Smooth muscle cell of the brain vasculature (primary cell): ENCODE measurements around the gene AKAP14.
"Not testable (repeated sequence)": the region's sequence is repeated elsewhere in the genome, so short reads cannot be mapped to it uniquely, and the experiment has no call there.

ENCODE experiments used
- DNase-seq: peaks from one replicate; pipeline ENCODE4 v3.0.0-alpha.2; 2012; ENCODE audit warnings: low read depth, low spot score

AKAP14 gene

DNA sequence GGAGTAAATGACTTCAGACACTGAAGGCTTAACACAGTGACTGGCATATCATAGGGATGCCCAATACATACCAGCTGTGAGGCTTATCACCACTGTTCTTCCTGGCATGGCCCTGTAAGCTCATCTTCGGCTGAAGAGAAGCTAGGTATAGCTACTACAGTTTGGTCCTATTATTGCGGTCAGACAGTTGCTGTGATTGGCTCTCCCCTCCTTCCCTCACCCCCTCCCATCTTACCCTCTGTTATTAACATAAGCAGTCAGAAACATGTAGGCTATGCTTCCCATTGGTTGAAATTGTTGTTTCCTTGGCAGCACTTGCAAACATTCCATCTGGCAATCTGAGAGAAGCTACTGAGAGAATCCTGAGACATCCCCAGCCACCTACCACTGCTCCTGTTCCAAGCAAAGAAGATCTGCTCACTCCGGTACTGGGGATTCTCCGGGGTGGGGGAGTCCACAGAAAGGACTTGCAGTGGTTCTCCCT, at the start of gene AKAP14:
TSS of gene AKAP14 (plus strand) at position 51 of the 484 bp plus-strand sequence. CDS start 7,331 bp downstream, outside the sequence.
- DNase-seq: no peak

DNA sequence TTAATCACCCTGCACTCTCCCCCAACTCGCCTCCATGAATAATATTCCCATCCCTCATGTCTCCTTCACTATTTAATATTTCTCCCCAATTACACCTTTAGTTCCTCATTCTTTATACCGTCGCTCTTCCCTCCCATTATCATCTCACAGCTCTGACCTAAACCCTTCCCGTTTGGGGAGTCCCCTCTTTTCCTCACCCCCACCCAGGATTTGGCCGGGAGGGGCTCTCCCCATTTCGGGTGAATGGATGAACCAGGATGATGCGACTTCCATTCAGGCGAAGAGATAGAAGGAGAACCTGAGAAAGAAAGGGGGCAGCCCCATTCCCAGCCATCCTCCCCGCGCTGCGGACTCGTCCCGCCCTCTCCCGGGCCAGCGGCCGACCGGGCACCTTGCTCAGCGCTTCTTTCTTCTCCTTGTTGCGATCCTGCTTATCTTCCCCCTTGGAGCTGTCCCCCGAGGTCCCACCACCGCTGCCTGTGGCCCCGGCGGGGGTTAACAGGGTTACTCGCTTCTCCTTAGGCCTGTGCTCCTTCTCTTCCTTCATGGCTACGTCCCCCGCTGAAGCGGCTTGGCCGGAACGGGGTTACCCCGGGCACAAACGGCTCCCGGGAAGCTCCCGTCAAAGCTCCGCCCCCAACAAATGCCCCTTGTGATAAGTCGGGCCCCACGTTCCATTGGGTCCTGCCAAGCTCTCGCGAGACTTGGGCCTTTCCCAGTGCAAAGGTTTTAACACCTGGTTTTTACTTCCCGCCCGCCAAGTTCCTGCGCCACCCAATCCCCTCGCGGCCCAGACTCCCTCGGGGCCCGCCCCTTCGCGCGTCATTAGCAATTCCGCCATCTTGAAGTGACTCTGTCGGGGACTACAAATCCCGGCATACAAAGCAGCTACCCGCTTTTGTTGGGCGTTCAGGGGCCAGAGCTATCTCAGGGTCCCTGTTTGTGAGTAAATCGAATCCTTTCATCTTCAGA, 43.0 kb upstream of the AKAP14 start, which contains the start of gene UPF3B:
TSS of gene UPF3B (minus strand) at position 582 of the 972 bp plus-strand sequence. CDS start at position 547, 35 bp downstream.
- peak; percentile 92 for DNase-seq

DNA sequence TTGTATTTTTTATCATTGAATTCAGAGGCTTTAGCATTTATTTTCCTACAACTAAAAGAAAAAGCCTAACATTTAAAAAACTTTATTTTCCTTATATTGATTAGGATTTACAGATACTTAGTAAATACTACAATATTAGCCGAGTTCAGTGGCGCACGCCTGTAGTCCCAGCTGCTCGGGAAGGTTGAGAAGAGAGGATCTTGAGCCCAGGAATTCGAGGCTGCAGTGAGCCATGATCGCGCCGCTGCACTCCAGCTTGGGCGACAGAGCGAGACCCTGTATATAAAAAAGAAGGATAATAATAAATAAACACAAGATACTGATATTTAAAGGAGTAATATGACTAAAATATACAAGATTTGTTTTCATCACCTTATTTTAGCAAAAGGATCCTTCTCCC, 42.2 kb upstream of the AKAP14 start:
- DNase-seq: no peak

DNA sequence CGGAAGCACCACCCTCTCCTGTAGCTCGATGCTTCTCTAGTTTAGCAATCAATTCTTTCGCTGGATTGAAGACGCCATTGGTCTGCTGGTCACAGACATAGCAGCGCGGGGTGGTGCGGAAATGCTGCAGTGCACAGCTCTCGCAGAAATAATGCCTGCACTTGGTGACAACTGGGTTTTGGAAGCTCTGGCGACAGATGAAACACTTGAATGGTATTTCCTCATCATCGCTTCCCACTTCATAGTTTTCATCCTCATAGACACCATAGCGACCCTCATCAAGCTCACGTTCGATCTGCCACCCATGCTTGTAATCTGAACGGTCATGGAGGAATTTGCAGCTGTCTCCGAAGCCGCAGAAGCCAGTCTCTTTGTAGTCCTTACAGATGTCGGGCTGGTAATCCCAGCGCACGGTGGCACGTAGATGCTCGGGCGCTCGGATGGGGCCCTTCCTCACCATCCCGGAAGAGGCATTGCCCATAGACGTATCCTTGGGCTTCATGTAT, 25.0 kb upstream of the AKAP14 start:
- no peak for DNase-seq

DNA sequence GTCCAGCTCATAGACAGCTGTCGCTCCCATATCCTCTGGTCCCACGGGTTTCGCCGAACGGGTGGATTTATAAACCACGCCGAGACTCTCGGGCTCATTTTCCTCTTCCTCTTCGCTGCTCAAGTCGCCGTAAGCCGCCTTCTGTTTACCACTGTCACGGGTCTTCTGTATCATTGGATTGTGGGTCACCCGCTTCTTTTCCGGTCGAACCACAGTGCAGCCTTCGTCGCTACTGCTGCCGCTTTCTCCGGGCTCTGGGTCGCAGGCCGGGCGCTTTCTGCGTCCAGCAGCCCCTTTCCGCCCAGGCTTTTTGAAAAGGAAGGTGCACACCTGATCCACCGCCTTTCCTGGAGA, 24.5 kb upstream of the AKAP14 start:
- no peak for DNase-seq

DNA sequence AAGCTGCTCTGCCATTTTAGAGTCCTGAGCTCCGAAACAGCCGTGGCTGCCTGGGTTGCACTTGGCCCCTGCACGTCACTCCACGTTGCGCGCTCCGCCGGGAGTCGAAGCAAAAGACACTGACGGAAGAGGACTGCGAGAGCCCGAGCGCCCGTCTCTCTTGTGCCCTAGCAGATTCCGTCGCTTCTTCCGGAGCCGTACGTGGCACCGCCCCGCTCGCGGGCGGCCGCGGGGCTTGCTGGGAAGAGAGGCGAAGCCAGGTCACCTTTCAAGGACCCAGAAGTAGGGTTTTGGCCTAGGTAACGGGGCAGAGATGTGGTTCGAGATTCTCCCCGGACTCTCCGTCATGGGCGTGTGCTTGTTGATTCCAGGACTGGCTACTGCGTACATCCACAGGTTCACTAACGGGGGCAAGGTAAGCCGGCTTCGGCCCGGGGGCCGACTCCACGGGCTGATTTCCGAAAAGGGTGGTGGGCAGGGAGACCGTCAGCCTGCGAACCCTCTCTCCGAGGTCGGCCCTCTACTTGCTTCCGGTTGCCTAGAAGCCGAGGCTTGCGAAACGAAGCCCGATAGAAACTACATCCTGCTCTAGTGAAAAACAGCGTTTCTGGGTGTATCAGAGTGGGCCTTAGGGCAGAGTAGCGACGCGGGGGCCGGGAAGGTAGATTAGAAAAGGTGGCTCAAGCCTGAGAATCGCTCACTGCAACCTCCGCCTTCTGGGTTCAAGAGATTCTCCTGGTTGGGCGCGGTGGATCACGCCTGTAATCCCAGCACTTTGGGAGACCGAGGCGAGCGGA, 23.9 kb upstream of the AKAP14 start, which contains the start of the genes NDUFA1 and RNF113A:
TSS of gene NDUFA1 (plus strand) at position 234 of the 797 bp plus-strand sequence. CDS start at position 314, 80 bp downstream.
TSS of gene RNF113A (minus strand) at position 135 of the 797 bp plus-strand sequence. CDS start at position 15, 120 bp downstream.
- no peak for DNase-seq

DNA sequence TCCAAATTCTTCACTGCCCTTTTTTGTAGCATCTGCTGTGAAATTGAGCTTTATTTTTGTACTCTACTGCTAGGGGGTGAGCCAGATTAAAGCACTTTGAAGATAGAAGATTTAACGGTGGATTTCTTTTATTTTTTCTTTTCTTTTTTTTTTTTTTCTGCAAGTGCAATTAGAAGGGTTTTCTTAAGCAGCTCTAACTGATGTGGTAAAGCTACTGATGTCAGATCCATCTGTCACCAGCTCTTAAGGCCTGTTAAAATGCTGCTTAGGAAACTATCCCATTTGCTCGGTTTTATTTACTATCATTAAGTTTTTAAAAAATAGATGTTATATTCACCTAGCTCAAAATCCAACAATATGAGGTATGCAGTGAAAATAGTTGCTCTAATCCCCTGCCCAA, 17.0 kb upstream of the AKAP14 start:
- no peak for DNase-seq

DNA sequence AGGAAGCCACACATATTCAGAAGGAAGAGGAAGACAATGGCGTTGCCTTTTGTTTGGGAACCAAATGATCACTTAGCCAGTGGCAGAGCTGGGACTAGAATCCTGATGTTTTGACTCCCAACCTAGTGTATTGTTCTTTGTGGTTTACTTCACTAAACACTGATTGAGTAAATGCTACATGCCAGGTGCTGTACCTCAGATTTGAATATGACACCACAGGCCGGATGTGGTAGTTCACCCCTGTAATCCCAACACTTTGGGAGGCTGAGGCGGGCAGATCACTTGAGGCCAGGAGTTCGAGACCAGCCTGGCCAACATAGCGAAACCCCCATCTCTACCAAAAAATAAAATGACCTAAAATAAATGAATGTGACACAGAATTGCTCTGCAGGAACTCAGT, 15.6 kb upstream of the AKAP14 start:
- DNase-seq: no peak

DNA sequence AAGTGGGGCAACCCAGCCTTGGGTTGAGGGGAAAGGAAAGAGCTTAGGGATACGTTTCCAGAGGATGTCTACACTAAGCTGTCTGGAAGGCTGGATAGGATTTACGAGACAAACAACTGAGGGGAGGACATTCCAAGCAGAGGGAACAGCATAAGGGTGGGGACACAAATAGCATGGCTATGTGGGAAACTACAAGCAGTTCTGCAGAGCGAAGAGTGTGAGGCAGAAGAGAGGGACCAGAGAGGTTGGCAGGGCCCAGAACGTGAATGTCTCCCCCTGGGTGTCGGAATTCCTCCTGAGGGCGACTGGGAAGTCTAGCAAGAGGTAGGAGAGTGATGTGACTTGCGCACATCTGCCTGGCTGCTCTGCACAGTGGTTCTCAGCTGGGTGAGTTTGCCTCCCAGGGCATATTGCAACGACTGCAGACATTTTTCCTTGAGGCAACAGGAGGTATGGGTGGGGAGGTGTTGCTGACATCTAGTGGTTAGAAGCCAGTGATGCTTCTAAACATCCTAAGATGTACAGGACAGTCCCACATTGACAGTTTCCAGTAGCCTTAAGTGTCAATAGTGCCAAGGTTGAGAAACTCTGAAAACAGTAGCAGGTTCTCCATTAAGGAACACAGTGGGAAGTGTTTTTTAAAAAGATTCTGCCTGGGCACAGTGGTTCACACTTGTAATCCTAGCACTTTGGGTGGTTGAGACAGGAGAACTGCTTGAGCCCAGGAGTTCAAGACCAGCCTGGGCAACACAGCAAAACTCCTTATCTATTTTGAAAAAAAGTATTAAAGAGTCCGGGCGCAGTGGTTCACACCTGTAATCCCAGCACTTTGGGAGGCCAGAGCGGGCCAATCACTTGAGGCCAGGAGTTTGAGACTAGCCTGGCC, 14.9 kb upstream of the AKAP14 start:
- DNase-seq: no peak

DNA sequence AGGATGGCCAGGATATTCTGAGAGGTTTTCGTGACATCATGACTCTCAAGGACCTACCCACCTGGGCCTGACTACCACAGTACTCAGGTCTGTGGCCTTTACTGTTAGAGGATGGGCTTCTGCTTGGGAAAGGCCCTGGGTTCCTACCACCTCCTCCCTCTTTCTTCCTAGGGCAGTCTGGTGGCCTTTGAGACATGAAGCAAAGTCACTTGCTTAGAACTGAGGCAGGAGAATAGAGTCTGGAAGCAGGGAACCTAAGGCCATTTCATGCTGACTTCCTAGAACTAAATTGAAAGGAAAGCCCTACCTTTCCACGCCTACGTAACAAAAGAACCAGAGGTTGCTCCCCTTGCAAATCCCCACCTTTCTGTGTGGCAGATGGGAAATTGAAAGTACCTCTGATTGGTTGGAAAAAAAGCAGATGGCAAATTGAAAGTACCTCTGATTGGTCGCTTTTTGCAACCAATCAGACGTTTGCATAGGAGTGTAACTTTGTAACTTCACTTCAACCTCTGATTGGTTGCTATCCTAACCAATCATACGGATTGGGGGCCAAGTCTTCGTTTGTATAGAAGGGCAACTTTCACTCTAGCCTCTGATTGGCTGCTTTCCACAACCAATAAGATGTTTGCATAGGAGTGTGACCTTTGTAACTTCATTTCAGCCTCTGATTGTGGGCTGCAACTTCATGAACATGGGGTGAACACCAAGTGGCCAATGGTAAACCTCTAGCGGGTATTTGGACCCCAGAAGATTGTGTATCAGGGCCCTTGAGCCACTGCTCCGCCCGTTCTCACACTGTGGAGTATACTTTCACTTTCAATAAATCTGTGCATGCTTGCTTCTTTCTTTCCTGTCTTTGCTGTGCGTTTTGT, 9.9 kb upstream of the AKAP14 start:
- no peak for DNase-seq

DNA sequence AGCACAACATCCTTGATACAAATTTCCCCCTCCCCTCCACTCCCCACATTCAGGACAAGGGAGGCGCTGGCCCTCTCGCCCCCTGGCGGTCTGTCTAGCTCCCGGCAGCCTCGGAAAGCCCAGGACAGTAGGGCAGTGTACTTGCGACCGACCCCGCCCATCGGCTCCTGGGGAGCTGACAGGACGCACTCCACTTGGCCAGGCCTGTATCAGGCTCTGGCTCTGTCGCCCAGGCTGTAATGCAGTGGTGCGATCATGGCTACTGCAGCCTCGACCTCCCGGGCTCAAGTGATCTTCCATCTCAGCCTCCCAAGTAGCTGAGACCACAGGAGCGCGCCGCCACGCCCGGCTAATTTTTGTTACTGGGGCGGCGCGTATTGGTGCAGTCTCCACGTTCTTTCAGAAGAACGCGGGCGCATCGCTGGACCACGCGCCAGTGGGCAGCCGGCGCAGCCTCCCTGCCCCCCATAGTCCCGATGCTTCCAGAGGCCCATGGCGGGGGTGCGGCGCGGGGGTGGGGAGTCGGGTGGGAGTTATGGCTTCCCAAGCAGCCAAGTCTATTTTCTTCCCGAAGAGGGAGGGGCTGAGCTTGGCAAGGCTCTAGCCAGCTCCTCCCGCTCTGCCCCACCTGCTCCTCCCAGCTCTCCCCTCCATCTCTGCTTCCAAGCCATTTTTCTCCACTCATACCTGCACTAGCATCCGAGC, 7.8 kb upstream of the AKAP14 start:
- DNase-seq: no peak

DNA sequence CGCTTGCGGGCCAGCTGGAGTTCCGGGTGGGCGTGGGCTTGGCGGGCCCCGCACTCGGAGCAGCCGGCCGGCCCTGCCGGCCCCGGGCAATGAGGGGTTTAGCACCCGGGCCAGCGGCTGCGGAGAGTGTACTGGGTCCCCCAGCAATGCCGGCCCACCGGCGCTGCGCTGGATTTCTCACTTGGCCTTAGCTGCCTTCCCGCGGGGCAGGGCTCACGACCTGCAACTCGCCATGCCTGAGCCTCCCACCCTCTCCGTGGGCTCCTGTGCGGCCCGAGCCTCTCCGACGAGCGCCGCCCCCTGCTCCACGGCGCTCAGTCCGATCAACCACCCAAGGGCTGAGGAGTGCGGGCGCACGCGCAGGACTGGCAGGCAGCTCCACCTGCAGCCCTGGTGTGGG, 5.1 kb upstream of the AKAP14 start:
- DNase-seq: not testable (repeated sequence)

DNA sequence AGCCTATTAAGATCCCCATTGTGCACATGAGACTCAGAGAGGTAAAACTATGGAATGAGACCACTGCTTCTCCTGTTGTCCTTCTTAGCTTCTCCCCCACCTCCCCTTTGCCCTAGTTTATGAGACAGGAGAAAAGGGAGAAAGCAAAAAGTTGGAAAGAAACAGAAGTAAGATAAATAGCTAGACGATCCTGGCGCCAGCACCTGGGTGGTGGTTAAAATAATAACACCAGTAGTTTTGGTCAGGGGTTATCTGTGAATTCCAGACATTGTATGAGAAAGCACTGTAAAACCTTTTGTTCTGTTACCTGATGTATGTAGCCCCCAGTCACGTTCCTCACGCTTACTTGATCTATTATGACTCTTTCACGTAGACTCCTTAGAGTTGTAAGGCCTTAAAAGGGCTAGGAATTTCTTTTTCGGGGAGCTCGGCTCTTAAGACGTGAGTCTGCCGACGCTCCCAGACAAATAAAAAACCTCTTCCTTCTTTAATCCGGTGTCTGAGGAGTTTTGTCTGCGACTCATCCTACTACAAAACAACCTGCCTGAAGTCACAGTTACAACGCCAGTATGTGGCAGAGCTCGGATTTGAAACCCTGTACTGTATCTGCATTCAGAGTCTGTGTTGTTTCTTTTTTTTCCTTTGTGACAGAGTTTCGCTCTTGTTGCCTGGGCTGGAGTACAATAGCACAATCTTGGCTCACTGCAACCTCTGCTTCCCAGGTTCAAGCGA, 3.6 kb upstream of the AKAP14 start:
- not testable (repeated sequence) for DNase-seq

DNA sequence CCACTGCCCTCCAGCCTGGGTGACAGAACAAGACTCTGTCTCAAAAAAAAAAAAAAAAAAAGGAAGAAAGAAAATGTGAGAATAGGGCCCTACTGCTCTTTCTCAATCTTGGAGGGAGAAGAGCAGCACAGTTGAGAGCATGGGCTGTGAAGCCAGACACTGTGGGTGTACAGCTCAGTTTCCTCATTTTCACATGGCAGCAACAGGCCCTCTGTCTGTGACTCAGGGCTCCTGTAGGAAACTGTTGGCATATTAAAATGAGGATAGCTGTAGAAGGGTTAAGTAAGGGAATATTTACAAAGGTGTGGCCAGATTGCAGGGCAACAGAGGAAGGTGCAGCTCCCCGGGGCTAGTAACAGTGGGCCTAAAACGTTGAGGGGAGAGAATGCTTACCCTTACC, 3.4 kb downstream of the AKAP14 start:
- DNase-seq: no peak

DNA sequence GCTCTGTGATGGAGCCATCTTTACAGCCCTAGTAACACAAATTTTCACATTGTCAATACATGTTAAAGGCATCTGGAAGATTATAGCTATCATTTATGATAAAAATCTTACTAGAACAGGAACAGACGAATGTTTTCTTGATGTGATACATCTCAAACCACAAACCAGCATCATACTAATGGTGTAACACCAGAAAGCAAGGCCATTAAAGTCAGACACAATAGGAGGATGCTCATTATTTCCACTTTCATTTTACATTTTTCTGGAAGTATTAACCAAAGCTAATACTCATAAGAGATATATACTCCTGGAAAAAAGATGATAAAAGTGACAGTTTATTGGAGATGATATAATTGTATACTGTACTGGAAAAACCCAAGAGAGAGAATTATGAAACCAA, 5.3 kb downstream of the AKAP14 start:
- no peak for DNase-seq

DNA sequence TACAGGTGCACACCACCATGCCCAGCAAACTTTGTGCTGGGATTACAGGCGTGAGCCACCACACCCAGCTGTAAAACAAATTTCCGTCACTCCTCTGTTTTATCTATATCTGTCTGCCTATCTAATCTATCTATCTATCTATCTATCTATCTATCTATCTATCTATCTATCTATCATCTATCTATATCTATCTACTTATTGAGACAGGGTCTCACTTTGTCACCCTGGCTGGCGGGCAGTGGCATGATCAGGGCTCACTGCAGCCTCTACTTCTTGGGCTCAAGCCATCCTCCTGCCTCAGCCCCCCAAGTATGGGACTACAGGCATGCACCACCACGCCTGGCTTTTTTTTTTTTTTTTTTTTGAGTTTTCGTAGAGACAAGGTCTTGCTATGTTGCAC, 20.6 kb downstream of the AKAP14 start:
- DNase-seq: no peak

DNA sequence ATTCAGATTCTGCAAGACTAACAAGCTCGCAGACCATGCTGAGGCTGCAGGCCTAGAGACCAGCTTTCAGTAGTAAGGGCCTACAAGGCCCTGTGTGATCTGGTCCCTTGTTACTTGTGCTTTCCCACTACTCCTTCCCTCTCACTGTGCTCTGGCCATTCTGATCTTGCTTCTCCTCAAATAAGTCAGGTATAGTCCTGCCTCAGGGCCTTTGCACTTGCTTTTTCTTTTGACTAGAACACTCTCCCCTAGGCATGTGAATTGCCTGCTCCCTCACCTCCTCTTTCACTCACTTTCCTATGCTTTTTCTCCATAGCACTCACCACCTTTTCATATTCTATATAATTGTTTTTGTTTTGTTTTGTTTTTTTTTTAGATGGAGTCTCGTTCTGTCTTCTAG, 22.2 kb downstream of the AKAP14 start:
- no peak for DNase-seq

DNA sequence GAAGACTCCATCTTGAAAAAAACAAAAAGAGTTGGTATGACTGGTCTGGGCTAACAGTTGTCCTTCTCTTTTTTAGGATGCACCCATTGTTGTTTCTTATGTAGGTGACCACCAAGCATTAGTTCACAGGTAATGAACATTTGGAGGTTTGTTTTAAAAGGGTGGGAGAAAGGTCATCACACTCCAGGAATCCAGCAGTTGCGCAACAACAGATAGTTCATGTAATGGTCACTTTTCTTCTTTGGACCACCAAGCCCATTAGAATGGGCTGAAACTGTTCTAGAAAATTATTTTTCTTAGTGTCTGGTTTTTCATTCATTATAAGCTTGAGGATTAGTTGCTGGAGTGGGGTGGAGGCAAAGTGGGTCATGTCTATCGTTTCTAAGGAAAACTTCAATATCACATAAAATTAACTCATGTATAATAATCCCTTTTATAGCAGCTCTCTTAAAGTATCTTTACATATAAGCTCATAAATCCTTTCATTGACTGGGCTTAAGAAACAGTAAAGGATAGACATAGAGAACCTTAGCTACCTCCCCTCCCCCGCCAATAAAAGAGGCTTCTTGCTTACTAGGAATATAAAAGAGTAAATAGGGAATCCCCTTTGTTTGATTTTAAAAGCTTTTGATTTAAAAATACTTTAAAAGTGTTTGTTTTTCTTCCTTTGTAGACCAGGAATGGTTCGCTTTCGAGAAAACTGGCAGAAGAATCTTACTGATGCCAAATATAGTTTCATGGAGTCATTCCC, 24.3 kb downstream of the AKAP14 start:
- no peak for DNase-seq
